WERI-Rb-1 (cell line): ENCODE results near the gene ARHGEF6.

Experiments used
- DNase-seq: peaks from one replicate; pipeline ENCODE4 v3.0.0-alpha.2; 2020
- H3K27ac ChIP-seq: fragments of 250-450 bp; sonication (Bioruptor Pico); 2 replicates; pipeline ENCODE4 v1.5.1; 2020; ENCODE audit warnings: mild to moderate bottlenecking, moderate library complexity
- H3K27me3 ChIP-seq: fragments of 250-450 bp; sonication (Bioruptor Pico); 2 replicates; pipeline ENCODE4 v1.5.1; 2021; ENCODE audit warnings: mild to moderate bottlenecking, low read depth, moderate library complexity; ENCODE audit not compliant: insufficient read depth, severe bottlenecking
- H3K36me3 ChIP-seq: fragments of 250-450 bp; sonication (Bioruptor Pico); 2 replicates; pipeline ENCODE4 v1.5.1; 2020; ENCODE audit warnings: mild to moderate bottlenecking, moderate library complexity
- H3K4me3 ChIP-seq: 2 replicates; pipeline ENCODE4 v1.5.1; 2011; ENCODE audit warnings: low read depth, mild to moderate bottlenecking, control low read depth, low read length
- H3K9me3 ChIP-seq: fragments of 250-450 bp; sonication (Bioruptor Pico); 2 replicates; pipeline ENCODE4 v1.5.1; 2021; ENCODE audit warnings: mild to moderate bottlenecking, moderate library complexity; ENCODE audit not compliant: severe bottlenecking
- CTCF ChIP-seq: IDR thresholded peaks from 2 replicates; pipeline ENCODE4 v1.5.1; 2011; ENCODE audit warnings: low read depth, mild to moderate bottlenecking, control low read depth, inconsistent platforms, low read length

Gene ARHGEF6

GRCh38 chrX:136780763-136781162, at the start of gene ARHGEF6:
TSS of gene ARHGEF6 (minus strand) at chrX:136780932. CDS start at chrX:136780882, 50 bp downstream.
- H3K27me3 ChIP-seq, result peaks cover 19% of the 10 kb centered on the region
- H3K27ac ChIP-seq, result no peak within 1 kb of the TSS
- TF ChIP-seq CTCF, result no peak
- no peak for DNase-seq
- H3K36me3 ChIP-seq, result no peaks in the 10 kb centered on the region
- H3K9me3 ChIP-seq, result no peaks in the 10 kb centered on the region
- no peak within 1 kb of the TSS for H3K4me3 ChIP-seq

GRCh38 chrX:136829413-136829812, 48.7 kb upstream of the ARHGEF6 start:
- Histone ChIP-seq H3K9me3 (no peaks in the 10 kb centered on the region), H3K27ac (no peak overlapping the region), H3K4me3 (no peak overlapping the region), H3K27me3 (peaks cover 4% of the 10 kb centered on the region), H3K36me3 (no peaks in the 10 kb centered on the region)
- no peak for DNase-seq
- TF ChIP-seq CTCF, result no peak

- no peak overlapping the region for H3K27ac ChIP-seq
- peaks cover 4% of the 10 kb centered on the region for H3K27me3 ChIP-seq
- no peak for TF ChIP-seq CTCF
- H3K9me3 ChIP-seq, result no peaks in the 10 kb centered on the region
- no peak overlapping the region for H3K4me3 ChIP-seq
- H3K36me3 ChIP-seq, result no peaks in the 10 kb centered on the region
- DNase-seq, result no peak
Observed at GRCh38 chrX:136828830-136829229, 48.1 kb upstream of the ARHGEF6 start.

GRCh38 chrX:136827026-136827425, 46.3 kb upstream of the ARHGEF6 start:
- TF ChIP-seq CTCF, result no peak
- Histone ChIP-seq H3K27ac (no peak overlapping the region), H3K9me3 (no peaks in the 10 kb centered on the region), H3K27me3 (no peaks in the 10 kb centered on the region), H3K36me3 (no peaks in the 10 kb centered on the region), H3K4me3 (no peak overlapping the region)
- DNase-seq, result no peak

- Histone ChIP-seq H3K36me3 (no peaks in the 10 kb centered on the region), H3K27me3 (no peaks in the 10 kb centered on the region), H3K9me3 (no peaks in the 10 kb centered on the region), H3K27ac (no peak overlapping the region), H3K4me3 (no peak overlapping the region)
- TF ChIP-seq CTCF, result no peak
- no peak for DNase-seq
Observed at GRCh38 chrX:136825771-136826170, 45.0 kb upstream of the ARHGEF6 start.

- DNase-seq, result no peak
- H3K36me3 ChIP-seq, result no peaks in the 10 kb centered on the region
- H3K4me3 ChIP-seq, result no peak overlapping the region
- TF ChIP-seq CTCF, result no peak
- no peaks in the 10 kb centered on the region for H3K27me3 ChIP-seq
- H3K9me3 ChIP-seq, result no peaks in the 10 kb centered on the region
- no peak overlapping the region for H3K27ac ChIP-seq
Observed at GRCh38 chrX:136823175-136823574, 42.4 kb upstream of the ARHGEF6 start.
